Stimulated activated CD4-positive, alpha-beta T cell treated with anti-CD3 and anti-CD28 coated beads, Interleukin-4, amount 100 ng/mL, for 4 hours (primary cell): ENCODE measurements around the gene ZFP91.
"Not testable (repeated sequence)": the region's sequence is repeated elsewhere in the genome, so short reads cannot be mapped to it uniquely, and the experiment has no call there.

Source experiments
- DNase-seq, 2 experiments: peaks; one replicate each; pipeline ENCODE4 v3.0.0-alpha.2; 2020

Gene ZFP91, protein sequence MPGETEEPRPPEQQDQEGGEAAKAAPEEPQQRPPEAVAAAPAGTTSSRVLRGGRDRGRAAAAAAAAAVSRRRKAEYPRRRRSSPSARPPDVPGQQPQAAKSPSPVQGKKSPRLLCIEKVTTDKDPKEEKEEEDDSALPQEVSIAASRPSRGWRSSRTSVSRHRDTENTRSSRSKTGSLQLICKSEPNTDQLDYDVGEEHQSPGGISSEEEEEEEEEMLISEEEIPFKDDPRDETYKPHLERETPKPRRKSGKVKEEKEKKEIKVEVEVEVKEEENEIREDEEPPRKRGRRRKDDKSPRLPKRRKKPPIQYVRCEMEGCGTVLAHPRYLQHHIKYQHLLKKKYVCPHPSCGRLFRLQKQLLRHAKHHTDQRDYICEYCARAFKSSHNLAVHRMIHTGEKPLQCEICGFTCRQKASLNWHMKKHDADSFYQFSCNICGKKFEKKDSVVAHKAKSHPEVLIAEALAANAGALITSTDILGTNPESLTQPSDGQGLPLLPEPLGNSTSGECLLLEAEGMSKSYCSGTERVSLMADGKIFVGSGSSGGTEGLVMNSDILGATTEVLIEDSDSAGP

DNA sequence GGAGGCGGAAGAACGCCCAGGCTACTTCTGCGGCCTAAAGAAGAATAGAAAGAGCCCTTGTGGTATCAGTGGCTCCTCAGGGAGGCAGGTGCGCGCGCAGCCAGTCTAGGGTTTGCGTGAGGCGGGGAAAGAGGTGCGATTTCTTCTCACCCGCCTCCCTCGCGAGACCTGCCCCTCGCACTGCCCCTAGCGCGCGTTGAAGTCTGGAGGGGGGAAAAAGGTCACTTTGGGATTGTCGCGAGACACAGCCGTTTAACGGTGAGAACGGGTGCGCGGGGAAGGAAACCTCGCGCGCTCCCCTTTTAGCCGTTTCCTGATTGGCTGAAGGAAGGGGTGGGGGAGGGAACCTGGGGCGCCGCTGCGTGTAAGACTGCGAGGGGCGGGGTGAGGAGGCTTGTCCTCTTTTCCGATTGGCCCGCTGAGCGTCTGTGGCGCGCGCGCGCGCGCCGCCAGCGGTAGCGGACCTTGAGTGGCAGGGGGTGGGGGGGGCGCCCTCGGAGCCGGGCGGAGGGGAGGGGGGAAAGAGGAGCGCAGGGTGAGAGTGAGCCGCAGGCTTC is at the start of gene ZFP91:
Gene ZFP91 (plus strand): TSS at position 429 of the 557 bp plus-strand sequence. CDS start 219 bp downstream, outside the sequence.
- DNase-seq, result peak; percentile 97

GRCh38 chr11:58530236-58530635 is 48.6 kb upstream of the ZFP91 start:
- no peak for DNase-seq

DNA sequence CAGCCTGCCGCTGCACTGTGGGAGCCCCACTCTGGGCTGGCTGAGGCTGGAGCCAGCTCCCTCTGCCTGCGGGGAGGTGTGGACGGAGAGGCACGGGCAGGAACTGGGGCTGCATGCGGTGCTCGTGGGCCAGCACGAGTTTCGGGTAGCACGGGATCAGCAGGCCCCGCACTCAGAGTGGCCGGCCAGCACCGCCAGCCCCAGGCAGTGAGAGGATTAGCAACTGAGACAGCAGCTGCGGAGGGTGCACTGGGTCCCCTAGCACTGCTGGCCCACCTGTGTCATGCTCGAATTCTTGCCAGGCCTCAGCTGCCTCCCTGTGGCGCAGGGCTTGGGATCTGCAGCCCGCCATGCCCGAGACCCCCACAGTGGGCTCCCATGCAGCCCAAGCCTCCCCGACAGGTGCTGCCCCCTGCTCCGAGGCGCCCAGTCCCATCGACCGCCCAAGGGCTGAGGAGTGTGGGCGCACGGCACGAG is 47.0 kb upstream of the ZFP91 start:
- no peak for DNase-seq

GRCh38 chr11:58546841-58547240 is 32.0 kb upstream of the ZFP91 start:
- no peak for DNase-seq

DNA sequence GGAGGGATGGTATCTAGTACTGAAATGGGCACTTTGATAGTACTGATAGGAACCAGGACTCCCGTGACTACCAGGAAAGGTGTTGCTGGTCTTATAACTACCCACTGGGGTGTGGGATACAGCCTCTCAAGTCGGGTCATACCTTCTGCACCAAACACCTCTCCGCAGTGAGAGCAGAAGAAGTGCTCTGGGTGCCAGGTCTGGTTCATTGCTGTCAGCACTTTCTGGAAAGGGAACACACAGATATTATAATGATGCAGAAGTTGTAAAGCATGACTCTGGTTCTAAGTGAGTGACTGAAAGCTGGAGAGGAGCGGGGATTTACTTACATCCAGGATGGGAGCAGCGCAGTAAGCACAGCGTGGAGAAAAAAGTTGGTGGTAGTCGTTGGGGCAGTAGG is 29.2 kb upstream of the ZFP91 start:
- DNase-seq, result no peak

DNA sequence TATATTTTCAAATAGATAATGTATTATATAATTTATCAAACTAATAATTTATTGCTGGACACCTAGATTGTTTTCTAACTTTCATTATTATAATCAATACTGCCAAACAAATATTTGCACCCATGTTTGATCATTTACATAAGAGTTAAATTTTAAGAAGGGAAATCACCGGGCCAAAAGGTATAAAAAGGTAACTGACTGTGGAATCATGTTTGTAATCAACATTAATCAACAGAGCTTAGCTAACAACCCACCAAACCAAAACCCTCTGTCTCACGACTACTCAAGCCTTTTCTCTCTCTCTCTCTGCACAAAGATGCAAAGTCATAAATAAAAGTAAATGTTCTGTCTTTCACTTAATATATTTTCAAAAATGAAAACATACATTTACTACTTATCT is 18.0 kb upstream of the ZFP91 start:
- no peak for DNase-seq

- no peak for DNase-seq
Measured at GRCh38 chr11:58561394-58562098, 17.3 kb upstream of the ZFP91 start.

DNA sequence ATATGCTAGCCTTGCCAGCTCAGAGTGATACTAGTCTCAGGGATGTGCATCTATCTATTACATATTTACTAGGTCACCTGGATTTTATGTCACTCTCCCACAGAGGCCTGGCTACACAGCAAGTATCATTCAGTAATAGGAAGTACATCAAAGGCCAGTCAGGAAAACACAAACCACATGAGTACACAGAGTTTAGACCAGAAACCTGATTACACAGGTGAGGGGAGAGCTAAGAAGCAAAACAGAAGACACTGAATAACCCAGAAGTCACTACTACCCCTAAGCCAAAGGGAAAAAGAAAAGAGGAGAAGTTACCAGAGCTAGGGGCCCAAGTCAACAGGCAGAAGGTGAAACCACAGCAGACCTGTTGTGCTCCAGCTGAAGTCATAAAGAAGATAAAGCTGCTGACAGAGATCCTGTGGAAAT is 16.5 kb upstream of the ZFP91 start:
- DNase-seq, result no peak

GRCh38 chr11:58564231-58564630 is 14.6 kb upstream of the ZFP91 start:
- no peak for DNase-seq

- peak; percentile 67 to 72 for DNase-seq
Measured at GRCh38 chr11:58567889-58568512, 10.9 kb upstream of the ZFP91 start.

DNA sequence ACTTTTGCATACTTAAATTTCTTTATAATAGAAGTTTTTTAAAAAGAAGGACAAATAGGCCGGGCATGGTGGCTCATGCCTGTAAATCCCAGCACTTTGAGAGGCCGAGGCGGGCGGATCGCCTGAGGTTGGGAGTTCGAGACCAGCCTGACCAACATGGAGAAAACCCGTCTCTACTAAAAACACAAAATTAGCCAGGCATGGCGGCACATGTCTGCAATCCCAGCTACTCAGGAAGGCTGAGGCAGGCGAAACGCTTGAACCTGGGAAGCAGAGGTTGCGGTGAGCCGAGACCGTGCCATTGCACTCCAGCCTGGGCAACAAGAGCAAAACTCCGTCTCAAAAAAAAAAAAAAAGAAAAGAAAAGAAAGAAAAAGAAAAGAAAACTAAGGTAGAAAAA is 6.0 kb upstream of the ZFP91 start:
- not testable (repeated sequence) for DNase-seq

DNA sequence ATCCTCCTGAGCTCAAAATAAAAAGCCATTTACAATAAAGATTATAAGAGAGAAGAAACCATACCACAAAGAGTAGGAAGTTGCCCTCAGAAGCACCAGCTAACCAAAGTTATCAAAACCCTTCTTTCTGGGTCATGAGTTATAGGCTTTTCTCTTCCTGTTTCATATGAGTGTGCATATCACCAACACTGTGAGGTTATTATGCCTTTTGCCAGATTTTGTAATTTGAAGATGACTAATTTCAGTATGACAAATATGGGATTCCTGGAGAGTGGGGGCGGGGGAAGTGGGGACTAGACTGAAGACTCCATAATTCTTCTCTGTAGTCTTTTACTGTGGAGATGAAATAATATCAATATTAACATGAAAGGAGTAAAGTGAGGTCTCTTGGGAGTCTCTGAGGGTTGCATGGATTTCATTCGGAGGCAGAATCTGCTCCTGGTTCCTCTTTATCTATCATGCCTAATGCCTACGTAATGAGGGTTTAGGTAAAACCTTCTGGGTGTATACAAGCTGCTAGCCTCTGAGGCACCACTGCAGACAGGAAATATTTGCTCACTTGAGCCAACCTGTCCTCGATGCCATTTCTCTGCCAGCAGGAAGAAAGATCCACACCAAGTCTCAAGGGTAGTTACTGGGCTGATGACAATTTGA is 5.3 kb upstream of the ZFP91 start:
- peak; percentile 61 to 66 for DNase-seq

DNA sequence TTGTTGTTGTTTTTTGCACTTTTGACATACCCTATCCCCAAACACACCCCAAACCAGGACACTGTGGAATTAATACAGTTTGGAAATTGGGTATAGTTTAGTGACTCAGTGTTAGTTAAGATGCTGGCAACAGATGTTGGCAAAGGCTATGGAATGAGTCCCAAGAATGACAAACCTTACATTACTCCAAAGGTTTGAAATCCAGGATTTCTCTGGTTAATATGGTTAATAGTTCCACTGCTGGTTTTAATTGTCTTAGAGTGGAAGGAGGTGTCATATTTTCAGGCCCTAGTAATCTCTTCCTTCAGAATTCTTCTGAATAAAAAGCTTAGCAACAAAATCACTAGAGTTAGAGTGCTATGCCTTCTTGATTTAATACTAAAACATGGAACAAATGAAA is 4.0 kb upstream of the ZFP91 start:
- no peak for DNase-seq

DNA sequence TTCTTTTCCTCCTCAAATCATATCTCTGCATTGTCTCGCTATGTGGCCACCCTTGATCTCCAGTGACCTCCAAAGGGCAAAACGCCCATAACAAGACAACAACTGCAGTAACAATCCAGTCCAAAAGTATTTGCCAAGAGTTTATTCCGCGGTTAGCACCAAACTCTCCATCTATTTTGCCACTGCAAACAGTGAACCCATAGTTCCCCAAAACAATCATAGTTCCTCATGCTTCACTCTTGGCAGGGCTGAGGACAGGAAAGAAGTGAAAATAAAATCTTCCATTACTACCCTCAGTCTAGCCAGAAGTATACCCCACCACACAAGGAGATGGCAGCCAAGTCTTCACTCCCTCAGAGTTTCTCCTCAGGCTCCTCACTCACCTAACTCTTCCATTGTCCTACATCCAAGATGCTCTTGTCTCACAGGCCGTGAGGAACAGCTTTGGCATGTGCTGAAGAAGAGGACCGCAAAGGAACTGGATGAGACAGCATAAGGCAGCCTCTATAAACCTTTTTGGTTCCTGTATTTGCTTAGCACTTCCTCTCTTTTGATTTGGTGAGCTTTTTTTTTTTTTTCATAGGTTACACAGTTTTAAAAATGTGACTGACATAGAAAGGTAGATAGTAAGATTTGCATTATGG is 3.4 kb upstream of the ZFP91 start, which contains the start of gene LPXN:
Gene LPXN (minus strand): TSS at position 480 of the 644 bp plus-strand sequence. CDS start 84 bp downstream, at position 396.
- peak; percentile 29 to 47 for DNase-seq

DNA sequence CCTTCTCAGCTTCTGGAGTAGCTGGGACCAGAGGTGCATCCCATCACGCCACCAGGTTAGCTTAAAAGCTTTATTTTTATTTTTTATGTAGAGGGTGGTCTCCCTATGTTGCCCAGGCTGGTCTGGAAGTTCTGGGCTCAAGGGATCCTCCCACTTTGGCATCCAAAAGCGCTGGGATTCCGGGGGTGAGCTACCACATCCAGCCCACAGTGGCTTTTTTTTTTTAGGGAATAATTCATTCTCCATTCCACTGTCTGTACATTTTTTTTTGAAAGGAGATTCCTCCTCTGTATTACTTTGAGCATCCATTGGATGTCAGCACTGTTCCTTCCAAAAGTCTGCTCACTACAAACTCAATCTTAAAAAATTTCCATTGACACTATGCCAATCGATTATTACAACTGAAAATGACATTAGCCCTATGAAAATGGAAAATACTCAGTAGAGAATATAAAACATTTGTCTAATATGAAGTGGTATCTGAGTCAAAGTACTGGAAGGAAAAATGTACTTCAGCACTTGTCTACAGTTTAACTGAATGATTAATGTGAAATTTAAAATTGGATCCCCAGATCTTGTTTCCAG is 1.9 kb upstream of the ZFP91 start:
- DNase-seq, result no peak

DNA sequence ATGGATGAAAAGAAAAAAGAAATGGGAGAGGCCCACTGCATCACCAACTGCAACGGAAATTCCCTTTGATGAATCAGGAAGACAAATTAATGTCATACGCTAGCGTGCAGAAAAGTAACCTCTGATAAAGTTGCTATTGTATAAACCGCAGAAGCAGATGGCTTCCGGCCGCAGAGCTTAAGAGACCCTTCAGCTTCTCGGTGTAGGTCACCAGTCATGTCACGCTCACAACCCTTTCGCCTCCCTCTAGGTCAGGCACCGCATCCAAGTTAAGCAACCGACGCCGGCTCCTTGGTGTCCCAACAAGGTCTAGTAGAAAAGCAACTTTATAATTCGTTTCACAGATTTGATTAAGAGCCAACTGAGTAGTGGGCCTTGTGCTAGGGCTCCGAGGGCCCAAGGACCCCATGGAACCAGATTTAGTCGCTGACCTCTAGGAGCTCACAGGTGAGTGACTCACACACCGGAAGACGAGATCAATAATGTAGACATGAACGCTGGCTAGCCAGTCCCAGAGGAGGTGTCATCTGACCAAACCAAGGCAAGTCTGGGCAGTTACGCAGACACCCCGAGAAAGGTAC is 1.2 kb upstream of the ZFP91 start:
- DNase-seq, result peak; percentile 65 to 78

DNA sequence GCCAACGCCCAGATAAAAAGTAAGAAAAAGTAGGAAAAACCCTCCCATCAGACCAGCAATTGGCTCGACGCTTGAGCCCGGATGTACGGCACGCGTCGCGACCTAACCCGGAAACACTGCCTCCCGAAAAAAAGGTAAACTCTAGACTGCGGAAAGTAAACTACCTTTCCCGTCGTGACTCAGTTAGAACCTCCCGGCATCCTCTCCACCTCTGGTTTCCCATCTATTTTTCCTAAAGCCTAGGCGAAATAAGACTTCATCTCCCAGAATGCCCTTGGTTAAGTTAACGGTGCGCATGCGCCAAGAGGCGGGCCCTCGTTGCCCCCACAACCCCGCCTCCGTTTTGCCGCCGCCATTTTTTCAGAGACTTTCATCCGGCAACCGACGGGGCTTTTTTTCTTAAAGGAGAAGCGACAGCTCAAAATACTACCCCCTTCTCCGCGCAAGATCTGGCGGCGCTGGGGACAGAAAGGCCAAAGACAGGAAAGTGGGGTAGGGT is 678 bp upstream of the ZFP91 start:
- peak; percentile 89 to 91 for DNase-seq

DNA sequence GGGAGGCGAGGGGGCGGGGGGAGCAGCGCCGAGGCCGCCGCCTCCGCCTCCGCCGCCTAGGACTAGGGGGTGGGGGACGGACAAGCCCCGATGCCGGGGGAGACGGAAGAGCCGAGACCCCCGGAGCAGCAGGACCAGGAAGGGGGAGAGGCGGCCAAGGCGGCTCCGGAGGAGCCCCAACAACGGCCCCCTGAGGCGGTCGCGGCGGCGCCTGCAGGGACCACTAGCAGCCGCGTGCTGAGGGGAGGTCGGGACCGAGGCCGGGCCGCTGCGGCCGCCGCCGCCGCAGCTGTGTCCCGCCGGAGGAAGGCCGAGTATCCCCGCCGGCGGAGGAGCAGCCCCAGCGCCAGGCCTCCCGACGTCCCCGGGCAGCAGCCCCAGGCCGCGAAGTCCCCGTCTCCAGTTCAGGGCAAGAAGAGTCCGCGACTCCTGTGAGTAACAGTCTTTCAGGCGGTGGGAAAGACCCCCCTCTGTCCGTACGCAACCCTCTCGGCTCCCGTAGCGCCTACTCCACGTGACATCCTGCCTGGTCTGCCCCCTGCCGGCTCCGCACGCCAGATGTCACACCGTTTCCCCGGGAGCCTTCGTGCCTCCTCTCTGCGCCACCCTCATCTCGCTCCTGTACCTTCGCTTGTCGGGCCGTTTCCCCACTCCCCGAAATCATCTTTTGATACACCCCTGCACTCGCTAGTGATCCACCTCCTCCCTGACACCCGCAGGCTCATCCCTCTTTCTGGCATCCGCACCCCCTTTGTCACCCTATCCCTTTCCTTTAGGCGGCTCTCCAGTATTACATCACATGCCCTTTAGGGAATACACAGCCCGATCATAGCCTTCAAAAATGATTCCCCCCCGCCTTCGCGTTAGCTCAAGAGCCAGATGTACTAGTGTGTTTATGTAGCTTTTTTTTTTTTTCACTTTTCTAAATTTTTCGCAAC is 598 bp downstream of the ZFP91 start:
- DNase-seq, result peak; percentile 88 to 92

DNA sequence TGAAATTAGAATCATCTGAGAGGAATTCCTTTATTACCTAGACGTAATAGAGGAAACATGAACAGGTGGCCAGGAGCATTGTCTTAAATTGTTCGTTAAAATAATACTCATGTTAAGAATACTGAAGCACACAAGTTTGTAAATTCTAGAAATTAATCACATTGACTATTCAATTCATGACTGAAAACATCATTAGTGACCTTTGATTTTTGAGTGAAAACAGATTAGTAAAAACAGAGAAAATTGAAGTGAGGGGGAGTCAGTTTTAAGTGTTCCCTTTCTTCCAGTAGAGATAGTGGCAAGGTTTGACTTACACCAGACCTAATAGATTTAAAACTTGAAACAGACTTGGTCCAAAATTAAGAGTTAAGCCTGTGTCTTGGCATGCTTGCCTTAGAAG is 1.4 kb downstream of the ZFP91 start:
- no peak for DNase-seq

GRCh38 chr11:58582437-58582836 is 3.6 kb downstream of the ZFP91 start:
- DNase-seq, result no peak
